ENCODE measurements around the gene RPRD1A. TPM values are rescaled to one million over a fixed set of nuclear protein-coding genes. Genes with fewer than 3 reads are reported as not detected.

The RPRD1A gene
- total RNA-seq, 2 experiments from 2014 or later = 27.9 to 32.1 TPM

GRCh38 chr18:35993013-35993412, 74.3 kb downstream of the RPRD1A start:
- H3K4me3 Mint-ChIP-seq = no peak overlapping the region
- H3K27ac Mint-ChIP-seq = no peak overlapping the region
- no peaks in the 10 kb centered on the region for H3K27me3 Mint-ChIP-seq
- H3K9me3 Mint-ChIP-seq (ENCODE audit: low read depth) = no peaks in the 10 kb centered on the region
- ChIA-PET POLR2A (no interaction called here), CTCF (interaction anchor here (1.1 to 1.2 kb wide), 2 partner anchors 19 to 237 kb away, joined by 3 to 4 read pairs; no protein-coding TSS in a partner anchor)
- no peaks in the 10 kb centered on the region for H3K4me1 Mint-ChIP-seq
- no peak for ATAC-seq
- no peak for DNase-seq
- intact Hi-C loops (cut with DNase I, micrococcal nuclease) = no loop called here
- H3K36me3 Mint-ChIP-seq (ENCODE audit: low read depth) = peaks cover 2% of the 10 kb centered on the region

DNA sequence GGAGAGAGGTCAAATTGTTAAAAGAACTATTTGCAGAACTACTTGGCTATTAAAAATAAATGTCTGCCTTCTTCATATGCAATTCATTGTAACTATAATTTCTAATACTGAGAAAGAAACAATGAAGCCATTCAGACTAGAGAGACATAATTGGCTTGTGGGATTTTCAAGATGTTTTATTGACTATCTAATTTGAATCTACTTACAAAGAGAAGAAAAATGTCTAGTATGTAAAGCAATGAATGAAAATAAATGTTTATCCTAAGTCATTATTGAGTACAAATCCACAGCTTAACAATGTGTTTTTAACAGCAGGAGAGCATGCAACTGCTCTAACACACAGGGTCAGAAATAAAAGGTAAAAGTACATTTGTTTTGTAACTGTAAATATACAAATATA, 75.7 kb downstream of the RPRD1A start:
- intact Hi-C loops (cut with DNase I, micrococcal nuclease) = no loop called here
- Mint-ChIP-seq H3K36me3 (ENCODE audit: low read depth) (peaks cover 2% of the 10 kb centered on the region), H3K9me3 (ENCODE audit: low read depth) (no peaks in the 10 kb centered on the region), H3K27me3 (no peaks in the 10 kb centered on the region), H3K4me1 (no peaks in the 10 kb centered on the region), H3K4me3 (no peak overlapping the region), H3K27ac (no peak overlapping the region)
- ATAC-seq (no peak), DNase-seq (no peak)
- ChIA-PET CTCF (interaction anchor here (1.2 kb wide), 1 partner anchor 26 kb away, joined by 3 read pairs; no protein-coding TSS in a partner anchor), POLR2A (no interaction called here)

GRCh38 chr18:35983818-35984217, 83.5 kb downstream of the RPRD1A start:
- H3K4me3 Mint-ChIP-seq = no peak overlapping the region
- ChIA-PET POLR2A (no interaction called here), CTCF (no interaction called here)
- H3K4me1 Mint-ChIP-seq = no peaks in the 10 kb centered on the region
- no peaks in the 10 kb centered on the region for H3K27me3 Mint-ChIP-seq
- intact Hi-C loops (cut with DNase I, micrococcal nuclease) = no loop called here
- peaks cover 2% of the 10 kb centered on the region for H3K9me3 Mint-ChIP-seq (ENCODE audit: low read depth)
- no peak overlapping the region for H3K27ac Mint-ChIP-seq
- DNase-seq (no peak), ATAC-seq (no peak)
- H3K36me3 Mint-ChIP-seq (ENCODE audit: low read depth) = peaks cover 36% of the 10 kb centered on the region

DNA sequence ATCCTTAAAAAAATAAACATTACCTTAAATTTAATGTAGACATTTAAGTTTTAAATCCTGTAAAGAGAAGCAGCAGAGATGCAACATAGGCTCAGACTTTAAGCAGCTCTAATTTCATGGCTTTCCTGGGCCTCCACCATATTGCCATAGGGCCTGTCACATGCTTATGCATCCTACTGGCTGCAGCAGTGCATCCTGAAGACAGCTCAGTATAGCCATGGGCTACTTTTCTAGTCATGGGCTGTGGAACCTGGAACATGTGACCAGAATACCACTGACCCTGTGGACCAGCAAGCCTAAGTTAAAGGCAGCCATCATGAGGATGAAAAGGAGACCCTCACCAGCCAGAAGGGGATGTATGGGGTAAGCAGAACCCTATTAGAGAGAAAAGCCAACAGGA, 84.2 kb downstream of the RPRD1A start:
- Mint-ChIP-seq H3K9me3 (ENCODE audit: low read depth) (peaks cover 2% of the 10 kb centered on the region), H3K27me3 (no peaks in the 10 kb centered on the region), H3K27ac (no peak overlapping the region), H3K4me3 (no peak overlapping the region), H3K36me3 (ENCODE audit: low read depth) (peaks cover 43% of the 10 kb centered on the region), H3K4me1 (no peaks in the 10 kb centered on the region)
- CTCF ChIA-PET = no interaction called here
- DNase-seq (no peak), ATAC-seq (no peak)
- intact Hi-C loops (cut with DNase I, micrococcal nuclease) = no loop called here
- POLR2A ChIA-PET = no interaction called here

DNA sequence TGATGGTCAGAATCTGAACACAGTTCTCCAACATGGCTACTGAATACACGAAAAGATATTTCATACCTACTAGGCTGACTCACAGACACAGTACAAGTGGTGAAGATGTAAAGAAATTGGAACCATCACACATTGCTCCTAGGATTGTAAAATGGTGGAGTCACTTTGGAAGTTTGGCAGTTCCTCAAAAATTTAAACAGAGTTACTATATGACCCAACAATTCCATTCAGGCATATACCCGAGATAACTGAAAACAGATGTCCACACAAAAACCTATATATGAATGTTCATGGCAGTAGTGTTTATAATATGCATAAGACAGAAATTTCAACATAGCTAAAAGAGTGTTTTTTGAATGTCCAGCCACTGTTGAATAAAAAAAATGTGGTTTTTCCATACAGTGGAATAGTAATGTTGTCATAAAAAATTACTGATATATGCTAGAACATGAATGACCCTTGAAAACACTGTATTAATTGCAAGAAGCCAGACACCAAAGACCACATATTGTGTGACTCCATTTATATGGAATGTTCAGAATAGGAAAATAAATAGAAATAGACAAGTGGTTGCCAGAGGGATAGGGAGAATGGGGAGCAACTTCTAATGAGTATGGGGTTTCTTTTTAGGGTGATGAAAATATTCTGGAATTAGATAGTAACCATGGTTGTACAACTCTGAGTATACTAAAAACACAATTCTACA, 84.8 kb downstream of the RPRD1A start:
- ChIA-PET CTCF (no interaction called here), POLR2A (no interaction called here)
- H3K36me3 Mint-ChIP-seq (ENCODE audit: low read depth) = peaks cover 48% of the 10 kb centered on the region
- H3K27ac Mint-ChIP-seq = no peak overlapping the region
- ATAC-seq = no peak
- intact Hi-C loops (cut with DNase I, micrococcal nuclease) = no loop called here
- H3K4me1 Mint-ChIP-seq = no peaks in the 10 kb centered on the region
- H3K27me3 Mint-ChIP-seq = no peaks in the 10 kb centered on the region
- H3K9me3 Mint-ChIP-seq (ENCODE audit: low read depth) = peaks cover 2% of the 10 kb centered on the region
- no peak overlapping the region for H3K4me3 Mint-ChIP-seq
- DNase-seq = no peak

DNA sequence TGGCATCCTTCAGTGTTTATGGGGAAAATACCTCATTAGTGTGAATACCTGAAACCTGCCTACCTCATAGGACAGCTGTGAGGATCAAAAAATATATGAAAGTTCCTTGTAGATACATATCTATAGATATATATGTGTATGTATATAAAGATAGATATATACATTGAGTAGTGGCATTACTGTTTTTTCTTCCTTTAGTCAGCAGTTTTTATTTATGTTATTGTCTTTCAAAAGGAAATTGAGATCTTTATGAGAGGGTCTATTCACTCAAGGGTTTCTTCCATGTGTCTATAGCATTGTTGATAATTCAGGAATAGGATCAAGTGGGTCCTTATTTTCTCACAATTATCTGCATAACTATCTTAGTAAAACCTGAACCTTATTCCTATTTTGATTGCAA, 88.2 kb downstream of the RPRD1A start:
- peaks cover 65% of the 10 kb centered on the region for H3K36me3 Mint-ChIP-seq (ENCODE audit: low read depth)
- no peak overlapping the region for H3K27ac Mint-ChIP-seq
- no peaks in the 10 kb centered on the region for H3K27me3 Mint-ChIP-seq
- no peak overlapping the region for H3K4me3 Mint-ChIP-seq
- POLR2A ChIA-PET = no interaction called here
- H3K4me1 Mint-ChIP-seq = peaks cover 9% of the 10 kb centered on the region
- peaks cover 2% of the 10 kb centered on the region for H3K9me3 Mint-ChIP-seq (ENCODE audit: low read depth)
- intact Hi-C loops (cut with DNase I, micrococcal nuclease) = loop anchor here in 1 of 2 experiments (10.0 kb wide), 2 partner anchors 394 to 734 kb away; partner anchors contain the start of genes GALNT1 and ZNF397
- DNase-seq (no peak), ATAC-seq (no peak)
- CTCF ChIA-PET = no interaction called here

- peaks cover 39% of the 10 kb centered on the region for H3K4me1 Mint-ChIP-seq
- no peaks in the 10 kb centered on the region for H3K9me3 Mint-ChIP-seq (ENCODE audit: low read depth)
- ChIA-PET POLR2A (no interaction called here), CTCF (no interaction called here)
- intact Hi-C loops (cut with DNase I, micrococcal nuclease) = loop anchor here (5.0 to 10.0 kb wide), 5 partner anchors 389 to 932 kb away; partner anchors contain the start of genes GALNT1 (in 1 of the 2), MAPRE2 (in 1 of the 2) and ZNF397 (in 1 of the 2)
- H3K27ac Mint-ChIP-seq = peak overlapping the region; percentile 92
- H3K4me3 Mint-ChIP-seq = peak overlapping the region; percentile 99
- no peaks in the 10 kb centered on the region for H3K27me3 Mint-ChIP-seq
- peaks cover 49% of the 10 kb centered on the region for H3K36me3 Mint-ChIP-seq (ENCODE audit: low read depth)
- DNase-seq (no peak), ATAC-seq (no peak)
Measured at GRCh38 chr18:35974181-35974580, 93.2 kb downstream of the RPRD1A start.

DNA sequence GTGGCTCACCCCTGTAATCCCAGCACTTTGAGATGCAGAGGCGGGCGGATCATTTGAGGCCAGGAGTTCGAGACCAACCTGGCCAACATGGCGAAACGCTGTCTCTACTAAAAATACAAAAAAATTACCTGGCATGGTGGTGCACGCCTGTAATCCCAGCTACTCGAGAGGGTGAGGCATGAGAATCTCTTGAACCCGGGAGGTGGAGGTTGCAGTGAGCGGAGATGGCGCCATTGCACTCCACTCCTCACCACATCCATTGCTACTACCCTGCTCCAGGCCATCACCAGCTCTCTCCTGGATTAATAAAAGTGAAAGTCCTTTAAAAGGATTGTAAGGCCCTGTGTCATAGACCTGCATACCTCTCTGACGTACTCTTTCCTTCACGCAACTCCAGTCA, 93.7 kb downstream of the RPRD1A start:
- H3K27me3 Mint-ChIP-seq = no peaks in the 10 kb centered on the region
- peaks cover 45% of the 10 kb centered on the region for H3K36me3 Mint-ChIP-seq (ENCODE audit: low read depth)
- POLR2A ChIA-PET = no interaction called here
- CTCF ChIA-PET = interaction anchor here (0.8 to 2.1 kb wide), 2 partner anchors 24 to 216 kb away, joined by 3 to 6 read pairs; no protein-coding TSS in a partner anchor
- intact Hi-C loops (cut with DNase I, micrococcal nuclease) = loop anchor here (2.0 to 10.0 kb wide), 8 partner anchors 357 to 931 kb away; partner anchors contain the start of genes ZNF397 (in 2 of the 2), GALNT1 (in 1 of the 2), MAPRE2 (in 1 of the 2) and ZNF396 (in 1 of the 2)
- peaks cover 41% of the 10 kb centered on the region for H3K4me1 Mint-ChIP-seq
- no peaks in the 10 kb centered on the region for H3K9me3 Mint-ChIP-seq (ENCODE audit: low read depth)
- peak overlapping the region; percentile 92 for H3K27ac Mint-ChIP-seq
- ATAC-seq = no peak
- DNase-seq = no peak
- peak overlapping the region; percentile 99 for H3K4me3 Mint-ChIP-seq

DNA sequence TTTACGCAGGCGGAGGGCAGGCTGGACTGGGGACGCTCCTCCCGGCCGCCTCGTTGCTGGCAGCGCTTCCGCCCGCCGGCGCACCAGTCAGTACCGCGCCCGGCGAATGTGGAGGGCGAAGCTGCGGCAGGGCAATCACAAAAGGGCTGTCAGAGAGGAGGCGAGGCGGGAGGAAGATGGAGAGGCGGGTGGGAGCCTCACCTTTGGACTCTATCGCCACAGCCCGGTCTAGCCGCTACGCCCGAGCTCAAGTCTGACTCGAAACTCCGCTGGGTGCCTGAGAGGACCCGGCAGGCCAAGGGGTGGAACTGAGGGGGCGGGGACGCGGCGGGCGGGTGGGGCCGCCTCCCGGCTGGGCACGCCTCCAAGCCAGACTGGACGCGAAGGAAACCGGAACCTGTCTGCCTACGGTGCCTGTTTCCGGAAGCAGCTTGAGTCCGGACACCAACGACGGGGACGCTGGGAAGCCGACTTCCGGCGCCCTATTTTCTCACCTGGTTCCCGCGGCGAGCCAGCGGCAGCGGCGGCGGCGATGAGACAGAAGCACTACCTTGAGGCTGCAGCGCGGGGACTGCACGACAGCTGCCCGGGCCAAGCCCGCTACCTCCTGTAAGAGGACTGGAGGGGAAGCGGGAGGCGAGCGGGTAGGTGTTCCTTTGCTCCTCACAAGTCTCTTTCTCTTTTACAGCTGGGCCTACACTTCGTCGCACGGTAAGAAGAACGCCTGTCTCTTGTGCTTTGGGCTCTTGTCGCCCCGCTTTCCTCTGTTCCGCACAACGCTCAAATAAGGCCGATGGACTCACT, 95.0 kb downstream of the RPRD1A start, which contains the start of gene RMP24:
TSS of gene RMP24 (plus strand) at position 483 of the 804 bp plus-strand sequence.
- peaks cover 49% of the 10 kb centered on the region for H3K4me1 Mint-ChIP-seq
- peak; percentile 87 for ATAC-seq

GRCh38 chr18:35971661-35972196, 95.6 kb downstream of the RPRD1A start:
- Mint-ChIP-seq H3K9me3 (ENCODE audit: low read depth) (no peaks in the 10 kb centered on the region), H3K27ac (peak overlapping the region; percentile 96), H3K4me3 (peak overlapping the region; percentile 99), H3K4me1 (peaks cover 49% of the 10 kb centered on the region), H3K27me3 (no peaks in the 10 kb centered on the region), H3K36me3 (ENCODE audit: low read depth) (peaks cover 29% of the 10 kb centered on the region)
- ChIA-PET CTCF (interaction anchor here (0.6 to 2.1 kb wide), 2 partner anchors 22 to 214 kb away, joined by 3 to 6 read pairs; no protein-coding TSS in a partner anchor), POLR2A (interaction anchor here (0.9 kb wide), 1 partner anchor 158 kb away, joined by 4 read pairs; the partner anchor contains the start of gene ELP2)
- ATAC-seq (peak; percentile 4), DNase-seq (no peak)
- intact Hi-C loops (cut with DNase I, micrococcal nuclease) = loop anchor here (1.0 to 10.0 kb wide), 16 partner anchors 96 to 1105 kb away; partner anchors contain the start of genes ELP2 (in 2 of the 2), INO80C (in 2 of the 2), RPRD1A (in 2 of the 2) and SLC39A6 (in 2 of the 2)

More for the DNA sequence above, 95.0 kb downstream of the RPRD1A start, which contains the start of gene RMP24:
- POLR2A ChIA-PET = interaction anchor here (0.9 kb wide), 1 partner anchor 158 kb away, joined by 4 read pairs; the partner anchor contains the start of gene ELP2
- Mint-ChIP-seq H3K27me3 (no peaks in the 10 kb centered on the region), H3K9me3 (ENCODE audit: low read depth) (no peaks in the 10 kb centered on the region), H3K36me3 (ENCODE audit: low read depth) (peaks cover 32% of the 10 kb centered on the region), H3K4me3 (peak within 1 kb of the TSS; percentile 99), H3K27ac (peak within 1 kb of the TSS; percentile 96)
- CTCF ChIA-PET = interaction anchor here (0.6 to 2.1 kb wide), 2 partner anchors 22 to 214 kb away, joined by 3 to 6 read pairs; no protein-coding TSS in a partner anchor
- peak; percentile 97 for DNase-seq
- intact Hi-C loops (cut with DNase I, micrococcal nuclease) = loop anchor here (1.0 to 10.0 kb wide), 16 partner anchors 95 to 1106 kb away; partner anchors contain the start of genes ELP2 (in 2 of the 2), INO80C (in 2 of the 2), RPRD1A (in 2 of the 2) and SLC39A6 (in 2 of the 2)

GRCh38 chr18:35969676-35970075, 97.7 kb downstream of the RPRD1A start:
- H3K36me3 Mint-ChIP-seq (ENCODE audit: low read depth) = peaks cover 17% of the 10 kb centered on the region
- ATAC-seq (no peak), DNase-seq (no peak)
- peak overlapping the region; percentile 98 for H3K27ac Mint-ChIP-seq
- CTCF ChIA-PET = no interaction called here
- H3K4me3 Mint-ChIP-seq = peak overlapping the region; percentile 99
- H3K4me1 Mint-ChIP-seq = peaks cover 48% of the 10 kb centered on the region
- intact Hi-C loops (cut with DNase I, micrococcal nuclease) = loop anchor here (5.0 to 10.0 kb wide), 5 partner anchors 385 to 927 kb away; partner anchors contain the start of genes GALNT1 (in 1 of the 2), MAPRE2 (in 1 of the 2) and ZNF397 (in 1 of the 2)
- H3K9me3 Mint-ChIP-seq (ENCODE audit: low read depth) = no peaks in the 10 kb centered on the region
- no peaks in the 10 kb centered on the region for H3K27me3 Mint-ChIP-seq
- POLR2A ChIA-PET = no interaction called here
